Peyer's patch (tissue), 4 donors: ENCODE measurements around the gene FYB1. TPM values are rescaled to one million over a fixed set of nuclear protein-coding genes. Genes with fewer than 3 reads are reported as not detected.

Experiments
- DNase-seq, 3 donors: peaks; one replicate each; pipeline ENCODE4 v3.0.0-alpha.2; 2017 to 2019
- H3K27ac ChIP-seq, 4 donors: fragments of 200-600 bp; sonication (generic); one replicate each; pipeline ENCODE4 v1.5.1; 2016 to 2019
- H3K27me3 ChIP-seq, 2 donors: fragments of 200-600 bp; sonication (generic); one replicate each; pipeline ENCODE4 v1.5.1; 2019
- H3K36me3 ChIP-seq, 3 donors: fragments of 200-600 bp; sonication (generic); one replicate each; pipeline ENCODE4 v1.5.1; 2016 to 2019
- H3K4me1 ChIP-seq, 4 donors: fragments of 200-600 bp; sonication (generic); one replicate each; pipeline ENCODE4 v1.5.1; 2016 to 2019
- H3K4me3 ChIP-seq, 4 donors: fragments of 200-600 bp; sonication (generic); 1 replicate in 3 of 4; 2 replicates in 1 of 4; pipeline ENCODE4 v1.5.1; 2016 to 2019; ENCODE audit warnings: mild to moderate bottlenecking in 1 of 4
- H3K9me3 ChIP-seq, 4 donors: fragments of 200-600 bp; sonication (generic); one replicate each; pipeline ENCODE4 v1.5.1; 2016 to 2019; ENCODE audit warnings: mild to moderate bottlenecking in 1 of 4
- POLR2A ChIP-seq, 2 donors: fragments of 450-650 bp; IDR thresholded peaks; one replicate each; pipeline ENCODE4 v1.5.1; 2017; ENCODE audit warnings: antibody characterized with exemption in 2 of 2, mild to moderate bottlenecking in 2 of 2, moderate library complexity in 2 of 2
- total RNA-seq, 4 donors: library from RNA; depleted of rRNA; stranded (reverse); fragments of >200 nt; gene quantifications; one replicate each; pipeline ENCODE4 v1.1.0, GENCODE V29; 2016
- TF ChIP-seq, protein P1 (sequence below), 6 experiments: fragments of 450-650 bp in 4 of 6; fragments of 200-600 bp in 2 of 6; sonication (generic) in 1 of 6; IDR thresholded peaks; one replicate each; pipeline ENCODE4 v1.5.1; 2017 to 2019; ENCODE audit warnings: antibody characterized with exemption in 6 of 6, mild to moderate bottlenecking in 3 of 6, moderate library complexity in 1 of 6

FYB1 gene
- total RNA-seq, 4 donors from 2014 or later = 12.1 to 184 (median 17.6) TPM

DNA sequence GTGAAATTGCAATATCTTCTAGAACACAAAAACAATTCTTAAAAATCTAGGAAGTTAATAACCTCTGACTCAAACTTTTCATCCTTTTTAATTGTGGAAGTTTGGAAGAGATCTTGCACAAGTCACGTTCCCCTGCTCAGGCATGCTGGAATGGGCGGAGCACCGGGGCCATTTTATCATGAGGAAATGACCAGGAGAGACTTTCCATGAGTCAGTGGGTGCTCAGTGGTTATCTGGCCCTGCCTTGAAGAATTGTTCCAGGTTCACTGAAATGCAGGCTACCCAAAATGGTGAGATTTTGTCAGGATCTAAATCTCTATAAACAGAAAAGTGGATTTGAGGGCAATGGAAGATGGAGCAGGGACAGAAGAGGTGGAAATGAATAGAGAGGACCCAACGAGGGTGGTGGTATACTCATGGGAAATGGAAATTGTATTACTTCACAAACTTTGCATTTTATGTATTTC lies 61.2 kb downstream of the FYB1 start:
- H3K27ac ChIP-seq = no peak overlapping the region
- H3K4me3 ChIP-seq = no peak overlapping the region
- H3K36me3 ChIP-seq = no peaks in the 10 kb centered on the region
- H3K4me1 ChIP-seq = peaks cover 0 to 5% (median 2%) of the 10 kb centered on the region in 4 donors
- TF ChIP-seq POLR2A (IDR thresholded peaks at IDR 0.05) = no peak
- TF ChIP-seq, protein P1, sequence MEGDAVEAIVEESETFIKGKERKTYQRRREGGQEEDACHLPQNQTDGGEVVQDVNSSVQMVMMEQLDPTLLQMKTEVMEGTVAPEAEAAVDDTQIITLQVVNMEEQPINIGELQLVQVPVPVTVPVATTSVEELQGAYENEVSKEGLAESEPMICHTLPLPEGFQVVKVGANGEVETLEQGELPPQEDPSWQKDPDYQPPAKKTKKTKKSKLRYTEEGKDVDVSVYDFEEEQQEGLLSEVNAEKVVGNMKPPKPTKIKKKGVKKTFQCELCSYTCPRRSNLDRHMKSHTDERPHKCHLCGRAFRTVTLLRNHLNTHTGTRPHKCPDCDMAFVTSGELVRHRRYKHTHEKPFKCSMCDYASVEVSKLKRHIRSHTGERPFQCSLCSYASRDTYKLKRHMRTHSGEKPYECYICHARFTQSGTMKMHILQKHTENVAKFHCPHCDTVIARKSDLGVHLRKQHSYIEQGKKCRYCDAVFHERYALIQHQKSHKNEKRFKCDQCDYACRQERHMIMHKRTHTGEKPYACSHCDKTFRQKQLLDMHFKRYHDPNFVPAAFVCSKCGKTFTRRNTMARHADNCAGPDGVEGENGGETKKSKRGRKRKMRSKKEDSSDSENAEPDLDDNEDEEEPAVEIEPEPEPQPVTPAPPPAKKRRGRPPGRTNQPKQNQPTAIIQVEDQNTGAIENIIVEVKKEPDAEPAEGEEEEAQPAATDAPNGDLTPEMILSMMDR (IDR thresholded peaks at IDR 0.05) = no peak
- no peaks in the 10 kb centered on the region for H3K27me3 ChIP-seq
- DNase-seq = no peak
- H3K9me3 ChIP-seq = no peaks in the 10 kb centered on the region

DNA sequence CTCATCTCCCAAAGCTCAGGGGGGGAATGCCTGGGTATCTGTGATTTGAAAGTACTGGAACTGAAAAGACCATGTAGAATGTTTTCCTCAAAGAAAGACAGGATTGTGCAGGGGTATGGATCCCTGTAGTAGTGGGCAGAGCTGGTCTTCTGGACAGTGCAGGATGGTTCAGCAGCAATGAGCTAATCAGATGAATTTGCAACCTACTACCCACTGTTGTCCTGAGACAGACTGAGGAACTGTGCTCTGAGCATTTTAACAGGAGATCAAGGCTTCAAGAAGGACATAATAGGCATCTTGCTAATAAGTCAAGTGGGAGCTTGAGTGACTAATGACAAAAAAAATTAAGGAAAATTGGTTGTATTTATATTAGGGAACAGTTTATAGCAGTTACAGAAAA lies 61.7 kb downstream of the FYB1 start:
- Histone ChIP-seq H3K4me3 (no peak overlapping the region), H3K9me3 (no peaks in the 10 kb centered on the region), H3K36me3 (no peaks in the 10 kb centered on the region), H3K27ac (peak overlapping the region in 1 of 4 donors; percentile 26), H3K27me3 (no peaks in the 10 kb centered on the region), H3K4me1 (peaks cover 0 to 5% (median 2%) of the 10 kb centered on the region in 4 donors)
- no peak for DNase-seq
- TF ChIP-seq POLR2A (IDR thresholded peaks at IDR 0.05) = no peak
- TF ChIP-seq, protein P1 (IDR thresholded peaks at IDR 0.05) = no peak

DNA sequence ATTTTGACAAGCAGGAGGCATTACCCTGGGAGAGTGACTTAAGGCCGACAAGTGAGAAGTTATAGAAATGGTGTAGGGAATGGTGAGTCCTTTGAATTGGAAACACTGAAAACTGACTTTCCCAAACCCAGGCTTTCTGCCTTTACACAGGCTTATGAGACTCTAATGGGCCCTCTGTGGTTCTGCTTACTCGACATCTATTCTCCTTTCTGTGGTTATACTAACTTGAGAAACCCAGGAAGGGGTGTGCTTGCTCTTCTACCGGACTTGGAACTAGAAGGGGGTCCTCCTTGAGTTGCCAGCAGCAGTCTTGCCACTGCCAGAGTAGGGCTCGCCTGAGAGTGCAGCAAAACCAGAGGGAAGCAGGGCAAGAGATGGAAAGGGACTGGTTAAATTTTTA lies 63.3 kb downstream of the FYB1 start:
- Histone ChIP-seq H3K27me3 (no peaks in the 10 kb centered on the region), H3K4me1 (peaks cover 0 to 5% (median 2%) of the 10 kb centered on the region in 4 donors), H3K36me3 (no peaks in the 10 kb centered on the region), H3K27ac (peak overlapping the region in 1 of 4 donors; percentile 11), H3K4me3 (no peak overlapping the region), H3K9me3 (no peaks in the 10 kb centered on the region)
- DNase-seq = no peak
- TF ChIP-seq POLR2A (IDR thresholded peaks at IDR 0.05) = no peak
- TF ChIP-seq, protein P1 (IDR thresholded peaks at IDR 0.05) = no peak

DNA sequence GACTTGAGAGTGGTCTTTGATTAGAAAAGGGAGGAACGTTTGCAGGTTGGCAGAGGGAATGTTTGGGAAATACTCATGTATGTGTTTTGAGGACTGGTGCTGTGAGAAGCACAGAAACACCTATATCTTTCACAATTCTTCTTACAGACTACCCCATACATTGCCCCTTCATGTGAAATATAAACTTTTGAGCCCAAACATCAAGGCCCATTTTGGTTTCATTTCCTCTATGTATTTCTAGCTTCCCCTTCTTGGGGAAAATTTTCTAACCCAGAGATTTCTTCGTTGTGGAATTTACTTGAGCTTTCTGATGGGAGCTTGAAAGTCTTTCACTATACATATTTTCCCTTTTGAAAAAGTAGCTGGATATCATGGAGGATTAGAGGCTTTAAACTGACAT lies 67.6 kb downstream of the FYB1 start:
- peak overlapping the region in 1 of 4 donors; percentile 3 for H3K27ac ChIP-seq
- no peak for DNase-seq
- no peaks in the 10 kb centered on the region for H3K4me1 ChIP-seq
- TF ChIP-seq POLR2A (IDR thresholded peaks at IDR 0.05) = no peak
- TF ChIP-seq, protein P1 (IDR thresholded peaks at IDR 0.05) = no peak
- no peak overlapping the region for H3K4me3 ChIP-seq
- no peaks in the 10 kb centered on the region for H3K9me3 ChIP-seq
- no peaks in the 10 kb centered on the region for H3K36me3 ChIP-seq
- no peaks in the 10 kb centered on the region for H3K27me3 ChIP-seq

DNA sequence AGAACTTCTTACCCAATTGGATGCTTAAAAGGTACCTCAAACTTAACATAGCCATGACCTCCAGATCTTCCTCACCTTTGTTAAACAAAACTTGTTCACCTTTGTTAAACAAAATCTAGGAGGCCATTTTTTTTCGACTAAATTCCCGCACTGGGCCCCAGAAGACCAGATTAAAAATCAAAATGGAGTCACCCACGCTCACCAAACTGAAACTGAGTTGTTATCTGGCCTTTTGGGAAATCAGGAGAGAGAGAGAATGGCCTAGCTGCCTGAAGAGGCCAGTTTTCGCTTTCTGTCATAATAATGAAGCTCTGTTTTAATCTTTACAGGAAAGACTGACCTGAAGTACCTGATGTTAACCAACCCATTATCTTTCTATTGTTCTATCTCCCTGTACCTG lies 69.4 kb downstream of the FYB1 start:
- TF ChIP-seq POLR2A (IDR thresholded peaks at IDR 0.05) = no peak
- TF ChIP-seq, protein P1 (IDR thresholded peaks at IDR 0.05) = no peak
- Histone ChIP-seq H3K4me1 (no peaks in the 10 kb centered on the region), H3K4me3 (no peak overlapping the region), H3K36me3 (no peaks in the 10 kb centered on the region), H3K9me3 (no peaks in the 10 kb centered on the region), H3K27ac (no peak overlapping the region), H3K27me3 (no peaks in the 10 kb centered on the region)
- no peak for DNase-seq
